Measurements from ENCODE around the gene FLII. TPM values are rescaled to one million over a fixed set of nuclear protein-coding genes. Genes with fewer than 3 reads are reported as not detected.

The FLII gene
- polyA plus RNA-seq, 1 of the 3 experiments (the other 2 are of a cell fraction), result 244 TPM

GRCh38 chr17:18263885-18264682 is 5.5 kb upstream of the FLII start:
- Histone ChIP-seq H3K79me2 (ENCODE audit: insufficient read depth) (peaks cover 26% of the 10 kb centered on the region), H3K4me1 (ENCODE audit: control insufficient read depth in 1 of 2, insufficient read depth in 2 of 2, low read depth in 1 of 2, low read length in 1 of 2) (peaks cover 8 to 17% of the 10 kb centered on the region in 2 experiments; a peak in 2 of 4 replicates), H3F3A (replicated peaks; ENCODE audit: insufficient read depth) (peaks cover 9% of the 10 kb centered on the region), H3K4me2 (no peak overlapping the region), H3K4me3 (ENCODE audit: low read depth in 2 of 2, low read length in 1 of 2) (no peak overlapping the region), H2AFZ (ENCODE audit: low read depth) (no peak overlapping the region), H3K27ac (ENCODE audit: low read depth in 2 of 2, low read length in 1 of 2) (no peak overlapping the region), H3K27me3 (ENCODE audit: insufficient read depth) (no peaks in the 10 kb centered on the region), H3K36me3 (replicated peaks in 1 of 2; ENCODE audit: control insufficient read depth in 1 of 2, insufficient read depth in 2 of 2, low read length in 1 of 2) (peaks cover 0 to 24% of the 10 kb centered on the region in 2 experiments), H3K9me3 (no peaks in the 10 kb centered on the region), H4K20me1 (ENCODE audit: insufficient read depth) (no peaks in the 10 kb centered on the region), H3K9ac (no peak overlapping the region), H3K9me2 (no peaks in the 10 kb centered on the region)
- DNase-seq, result no peak
- ChIA-PET POLR2A (no interaction called here), CTCF (interaction anchor here (1.1 to 1.4 kb wide), 2 partner anchors 37 to 46 kb away, joined by 3 to 5 read pairs; no protein-coding TSS in a partner anchor)
- TF ChIP-seq, protein P1, sequence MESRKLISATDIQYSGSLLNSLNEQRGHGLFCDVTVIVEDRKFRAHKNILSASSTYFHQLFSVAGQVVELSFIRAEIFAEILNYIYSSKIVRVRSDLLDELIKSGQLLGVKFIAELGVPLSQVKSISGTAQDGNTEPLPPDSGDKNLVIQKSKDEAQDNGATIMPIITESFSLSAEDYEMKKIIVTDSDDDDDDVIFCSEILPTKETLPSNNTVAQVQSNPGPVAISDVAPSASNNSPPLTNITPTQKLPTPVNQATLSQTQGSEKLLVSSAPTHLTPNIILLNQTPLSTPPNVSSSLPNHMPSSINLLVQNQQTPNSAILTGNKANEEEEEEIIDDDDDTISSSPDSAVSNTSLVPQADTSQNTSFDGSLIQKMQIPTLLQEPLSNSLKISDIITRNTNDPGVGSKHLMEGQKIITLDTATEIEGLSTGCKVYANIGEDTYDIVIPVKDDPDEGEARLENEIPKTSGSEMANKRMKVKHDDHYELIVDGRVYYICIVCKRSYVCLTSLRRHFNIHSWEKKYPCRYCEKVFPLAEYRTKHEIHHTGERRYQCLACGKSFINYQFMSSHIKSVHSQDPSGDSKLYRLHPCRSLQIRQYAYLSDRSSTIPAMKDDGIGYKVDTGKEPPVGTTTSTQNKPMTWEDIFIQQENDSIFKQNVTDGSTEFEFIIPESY (IDR thresholded peaks at IDR 0.05; ENCODE audit: borderline replicate concordance, low read depth), result no peak
- TF ChIP-seq, protein P2, sequence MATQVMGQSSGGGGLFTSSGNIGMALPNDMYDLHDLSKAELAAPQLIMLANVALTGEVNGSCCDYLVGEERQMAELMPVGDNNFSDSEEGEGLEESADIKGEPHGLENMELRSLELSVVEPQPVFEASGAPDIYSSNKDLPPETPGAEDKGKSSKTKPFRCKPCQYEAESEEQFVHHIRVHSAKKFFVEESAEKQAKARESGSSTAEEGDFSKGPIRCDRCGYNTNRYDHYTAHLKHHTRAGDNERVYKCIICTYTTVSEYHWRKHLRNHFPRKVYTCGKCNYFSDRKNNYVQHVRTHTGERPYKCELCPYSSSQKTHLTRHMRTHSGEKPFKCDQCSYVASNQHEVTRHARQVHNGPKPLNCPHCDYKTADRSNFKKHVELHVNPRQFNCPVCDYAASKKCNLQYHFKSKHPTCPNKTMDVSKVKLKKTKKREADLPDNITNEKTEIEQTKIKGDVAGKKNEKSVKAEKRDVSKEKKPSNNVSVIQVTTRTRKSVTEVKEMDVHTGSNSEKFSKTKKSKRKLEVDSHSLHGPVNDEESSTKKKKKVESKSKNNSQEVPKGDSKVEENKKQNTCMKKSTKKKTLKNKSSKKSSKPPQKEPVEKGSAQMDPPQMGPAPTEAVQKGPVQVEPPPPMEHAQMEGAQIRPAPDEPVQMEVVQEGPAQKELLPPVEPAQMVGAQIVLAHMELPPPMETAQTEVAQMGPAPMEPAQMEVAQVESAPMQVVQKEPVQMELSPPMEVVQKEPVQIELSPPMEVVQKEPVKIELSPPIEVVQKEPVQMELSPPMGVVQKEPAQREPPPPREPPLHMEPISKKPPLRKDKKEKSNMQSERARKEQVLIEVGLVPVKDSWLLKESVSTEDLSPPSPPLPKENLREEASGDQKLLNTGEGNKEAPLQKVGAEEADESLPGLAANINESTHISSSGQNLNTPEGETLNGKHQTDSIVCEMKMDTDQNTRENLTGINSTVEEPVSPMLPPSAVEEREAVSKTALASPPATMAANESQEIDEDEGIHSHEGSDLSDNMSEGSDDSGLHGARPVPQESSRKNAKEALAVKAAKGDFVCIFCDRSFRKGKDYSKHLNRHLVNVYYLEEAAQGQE (IDR thresholded peaks at IDR 0.05; ENCODE audit: low read depth, low read length), result no peak
- TF ChIP-seq SIN3A (IDR thresholded peaks at IDR 0.05; ENCODE audit: borderline replicate concordance, low read depth, low read length), result no peak
- TF ChIP-seq GATA2 (CRISPR knock-in tag; IDR thresholded peaks at IDR 0.05), result no peak
- TF ChIP-seq ELF1 (IDR thresholded peaks at IDR 0.05), result no peak
- TF ChIP-seq CTCF (IDR thresholded peaks at IDR 0.05), result no peak
- no peak for TF ChIP-seq CHD2 (IDR thresholded peaks at IDR 0.05; ENCODE audit: low read length, partially characterized antibody)
- TF ChIP-seq RFX5 (IDR thresholded peaks at IDR 0.05; ENCODE audit: low read length), result no peak
- TF ChIP-seq, protein P3, sequence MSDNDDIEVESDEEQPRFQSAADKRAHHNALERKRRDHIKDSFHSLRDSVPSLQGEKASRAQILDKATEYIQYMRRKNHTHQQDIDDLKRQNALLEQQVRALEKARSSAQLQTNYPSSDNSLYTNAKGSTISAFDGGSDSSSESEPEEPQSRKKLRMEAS (IDR thresholded peaks at IDR 0.05; ENCODE audit: low read depth), result no peak
- TF ChIP-seq FOXJ3 (CRISPR knock-in tag; IDR thresholded peaks at IDR 0.05), result no peak
- TF ChIP-seq EZH2phosphoT487 (IDR thresholded peaks at IDR 0.05; ENCODE audit: borderline replicate concordance, low read depth), result no peak
- TF ChIP-seq YY1 (IDR thresholded peaks at IDR 0.05; ENCODE audit: low read depth), result no peak
- 94% methylated on average over 16 of the region's 50 CpGs for WGBS (ENCODE audit: low lambda C conversion rate)

All from SK-N-SH (cell line).